ENCODE data around the gene KAT8. TPM values are rescaled to one million over a fixed set of nuclear protein-coding genes. Genes with fewer than 3 reads are reported as not detected.
A peak's percentile ranks its signal among the peaks of the same experiment; 100 is the strongest.

The KAT8 gene
- total RNA-seq, 6 donors from 2014 or later = 73.9 to 144 (median 83.6) TPM

- Histone ChIP-seq H3K4me3 (no peak overlapping the region), H3K36me3 (peaks cover 37 to 96% (median 67%) of the 10 kb centered on the region in 4 donors), H3K27ac (no peak overlapping the region), H3K27me3 (no peaks in the 10 kb centered on the region), H3K4me1 (peaks cover 10 to 44% (median 18%) of the 10 kb centered on the region in 4 donors), H3K9me3 (no peaks in the 10 kb centered on the region)
- no peak for ATAC-seq (ENCODE audit: low FRiP score in 2 of 2)
- no peak for DNase-seq
- TF ChIP-seq POLR2AphosphoS5 (IDR thresholded peaks at IDR 0.05) (no peak), POLR2A (IDR thresholded peaks at IDR 0.05) (no peak), EP300 (IDR thresholded peaks at IDR 0.05) (no peak), CTCF (IDR thresholded peaks at IDR 0.05) (no peak)
- 91 to 97% methylated on average over 7 to 13 of the region's 13 CpGs for WGBS, 2 donors
Observed at GRCh38 chr16:31080756-31081419, 36.6 kb upstream of the KAT8 start.

- Histone ChIP-seq H3K9me3 (no peaks in the 10 kb centered on the region), H3K27ac (peak overlapping the region in 1 of 4 donors; percentile 18), H3K36me3 (peaks cover 34 to 97% (median 64%) of the 10 kb centered on the region in 4 donors), H3K27me3 (no peaks in the 10 kb centered on the region), H3K4me3 (no peak overlapping the region), H3K4me1 (peaks cover 10 to 43% (median 17%) of the 10 kb centered on the region in 4 donors)
- no peak for TF ChIP-seq EP300 (IDR thresholded peaks at IDR 0.05)
- no peak for TF ChIP-seq POLR2AphosphoS5 (IDR thresholded peaks at IDR 0.05)
- TF ChIP-seq CTCF (IDR thresholded peaks at IDR 0.05) = no peak
- no peak for TF ChIP-seq POLR2A (IDR thresholded peaks at IDR 0.05)
- ATAC-seq (ENCODE audit: low FRiP score in 2 of 2) (no peak), DNase-seq (no peak)
- 76 to 85% methylated on average over 17 to 26 of the region's 26 CpGs for WGBS, 2 donors
Observed at GRCh38 chr16:31081428-31082351, 35.8 kb upstream of the KAT8 start.

- TF ChIP-seq POLR2A (IDR thresholded peaks at IDR 0.05) (no peak), EP300 (IDR thresholded peaks at IDR 0.05) (no peak), CTCF (IDR thresholded peaks at IDR 0.05) (no peak), POLR2AphosphoS5 (IDR thresholded peaks at IDR 0.05) (no peak)
- no peak for DNase-seq
- no peak overlapping the region for H3K4me3 ChIP-seq
- H3K27ac ChIP-seq = peak overlapping the region in 1 of 4 donors; percentile 0
- WGBS, 2 donors = 82 to 88% methylated on average over 6 to 14 of the region's 14 CpGs
- no peaks in the 10 kb centered on the region for H3K9me3 ChIP-seq
- H3K36me3 ChIP-seq = peaks cover 25 to 97% (median 60%) of the 10 kb centered on the region in 4 donors
- H3K27me3 ChIP-seq = no peaks in the 10 kb centered on the region
- H3K4me1 ChIP-seq = peaks cover 10 to 43% (median 17%) of the 10 kb centered on the region in 4 donors
- ATAC-seq (ENCODE audit: low FRiP score in 2 of 2) = no peak
Observed at GRCh38 chr16:31082368-31083045, 35.0 kb upstream of the KAT8 start.

- no peak for DNase-seq
- Histone ChIP-seq H3K27ac (peak overlapping the region in 1 of 4 donors; percentile 59), H3K27me3 (no peaks in the 10 kb centered on the region), H3K4me1 (peaks cover 10 to 43% (median 17%) of the 10 kb centered on the region in 4 donors), H3K36me3 (peaks cover 21 to 94% (median 55%) of the 10 kb centered on the region in 4 donors), H3K4me3 (no peak overlapping the region), H3K9me3 (no peaks in the 10 kb centered on the region)
- no peak for TF ChIP-seq EP300 (IDR thresholded peaks at IDR 0.05)
- TF ChIP-seq POLR2A (IDR thresholded peaks at IDR 0.05) = no peak
- TF ChIP-seq POLR2AphosphoS5 (IDR thresholded peaks at IDR 0.05) = no peak
- no peak for ATAC-seq (ENCODE audit: low FRiP score in 2 of 2)
- WGBS, 2 donors = 73 to 74% methylated on average over 9 of the region's 9 CpGs
Observed at GRCh38 chr16:31083081-31083480, 34.4 kb upstream of the KAT8 start.

All from upper lobe of left lung (tissue), 6 donors.